Measurements from ENCODE around the gene PCSK4. TPM values are rescaled to one million over a fixed set of nuclear protein-coding genes. Genes with fewer than 3 reads are reported as not detected.

PCSK4 gene
- total and polyA plus RNA-seq, 2 donors (not counting 3 experiments of a cell fraction or from before 2014, with no cell fraction given) = 1.2 to 1.7 TPM

GRCh38 chr19:1524972-1525325 is 34.8 kb upstream of the PCSK4 start:
- H3K79me2 ChIP-seq (ENCODE audit: control insufficient read depth, insufficient read depth, low read length) = no peaks in the 10 kb centered on the region
- dilution Hi-C loops (cut with MboI; ENCODE audit: extremely low pct_ligation_motif_present, low sequenced_read_pairs) (no loop called here), intact Hi-C loops (cut with micrococcal nuclease) (no loop called here)
- H3K27me3 ChIP-seq (ENCODE audit: control insufficient read depth in 2 of 2, insufficient read depth in 2 of 2, low read length in 2 of 2) = peaks cover 9 to 12% of the 10 kb centered on the region in 2 experiments
- no peaks in the 10 kb centered on the region for H3K4me1 ChIP-seq (ENCODE audit: control insufficient read depth, extremely low read depth, insufficient read depth, low read length)
- no peaks in the 10 kb centered on the region for H4K20me1 ChIP-seq (replicated peaks; ENCODE audit: control insufficient read depth, extremely low read depth, insufficient read depth, low read length)
- no peak overlapping the region for H3K4me3 ChIP-seq (replicated peaks in 1 of 3; ENCODE audit: insufficient read depth in 1 of 3, low read depth in 1 of 3, low read length in 3 of 3)
- no peak overlapping the region for H2AFZ ChIP-seq (ENCODE audit: low read depth, low read length)
- TF ChIP-seq MYC (IDR thresholded peaks at IDR 0.05; ENCODE audit: low read depth, low read length) (no peak), FOS (IDR thresholded peaks at IDR 0.05; ENCODE audit: borderline replicate concordance, insufficient read depth, low read length) (no peak), EZH2 (IDR thresholded peaks at IDR 0.05; ENCODE audit: borderline replicate concordance, low read depth, low read length, severe bottlenecking) (no peak), POLR2AphosphoS5 (IDR thresholded peaks at IDR 0.05; ENCODE audit: insufficient read depth, low read depth, low read length) (no peak), JUN (IDR thresholded peaks at IDR 0.05; ENCODE audit: borderline replicate concordance, insufficient read depth, insufficient read length, low read depth) (no peak), GATA2 (IDR thresholded peaks at IDR 0.05; ENCODE audit: insufficient read depth, insufficient read length, low read depth, low read length) (no peak), POLR2A (IDR thresholded peaks at IDR 0.05; ENCODE audit: low read depth, low read length) (no peak)
- TF ChIP-seq, protein P1, sequence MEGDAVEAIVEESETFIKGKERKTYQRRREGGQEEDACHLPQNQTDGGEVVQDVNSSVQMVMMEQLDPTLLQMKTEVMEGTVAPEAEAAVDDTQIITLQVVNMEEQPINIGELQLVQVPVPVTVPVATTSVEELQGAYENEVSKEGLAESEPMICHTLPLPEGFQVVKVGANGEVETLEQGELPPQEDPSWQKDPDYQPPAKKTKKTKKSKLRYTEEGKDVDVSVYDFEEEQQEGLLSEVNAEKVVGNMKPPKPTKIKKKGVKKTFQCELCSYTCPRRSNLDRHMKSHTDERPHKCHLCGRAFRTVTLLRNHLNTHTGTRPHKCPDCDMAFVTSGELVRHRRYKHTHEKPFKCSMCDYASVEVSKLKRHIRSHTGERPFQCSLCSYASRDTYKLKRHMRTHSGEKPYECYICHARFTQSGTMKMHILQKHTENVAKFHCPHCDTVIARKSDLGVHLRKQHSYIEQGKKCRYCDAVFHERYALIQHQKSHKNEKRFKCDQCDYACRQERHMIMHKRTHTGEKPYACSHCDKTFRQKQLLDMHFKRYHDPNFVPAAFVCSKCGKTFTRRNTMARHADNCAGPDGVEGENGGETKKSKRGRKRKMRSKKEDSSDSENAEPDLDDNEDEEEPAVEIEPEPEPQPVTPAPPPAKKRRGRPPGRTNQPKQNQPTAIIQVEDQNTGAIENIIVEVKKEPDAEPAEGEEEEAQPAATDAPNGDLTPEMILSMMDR (IDR thresholded peaks at IDR 0.05; ENCODE audit: extremely low read depth in 1 of 2, insufficient read depth in 1 of 2, low read depth in 1 of 2, low read length in 2 of 2) = no peak
- TF ChIP-seq, protein P2, sequence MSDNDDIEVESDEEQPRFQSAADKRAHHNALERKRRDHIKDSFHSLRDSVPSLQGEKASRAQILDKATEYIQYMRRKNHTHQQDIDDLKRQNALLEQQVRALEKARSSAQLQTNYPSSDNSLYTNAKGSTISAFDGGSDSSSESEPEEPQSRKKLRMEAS (IDR thresholded peaks at IDR 0.05; ENCODE audit: insufficient read depth, insufficient read length) = no peak
- no peaks in the 10 kb centered on the region for H3K36me3 ChIP-seq (ENCODE audit: control insufficient read depth in 2 of 2, extremely low read depth in 1 of 2, insufficient read depth in 2 of 2, low read length in 2 of 2)
- DNase-seq (ENCODE audit: low read depth, low spot score) = no peak
- no peak for FAIRE-seq
- POLR2A ChIA-PET = no interaction called here
- no TSS peak for BruUV-seq (replicated peaks)
- no peak overlapping the region for H3K9ac ChIP-seq (replicated peaks; ENCODE audit: extremely low read depth, insufficient read depth, low read length)
- no peak overlapping the region for H3K4me2 ChIP-seq (ENCODE audit: insufficient read depth, low read length)
- H3K9me3 ChIP-seq (replicated peaks; ENCODE audit: control insufficient read depth, insufficient read depth, low read length) = no peaks in the 10 kb centered on the region
- no peak overlapping the region for H3K27ac ChIP-seq (ENCODE audit: insufficient read depth, low read depth, low read length)
- CTCF ChIA-PET = no interaction called here
- H3K9me1 ChIP-seq (replicated peaks; ENCODE audit: control insufficient read depth, extremely low read depth, insufficient read depth, low read length) = no peaks in the 10 kb centered on the region

All from endothelial cell of umbilical vein (primary cell).